BJ (cell line): Measurements from ENCODE around the gene YKT6. TPM values are rescaled to one million over a fixed set of nuclear protein-coding genes. Genes with fewer than 3 reads are reported as not detected.

Experiments used
- CTCF ChIA-PET: fragments of 350-600 bp; formaldehyde crosslinking; extraction: SDS; loops from one replicate; lab custom pipeline; 2021; ENCODE audit warnings: antibody characterized with exemption, inconsistent platforms; lab: Yijun Ruan, JAX
- POLR2A ChIA-PET: fragments of 300-600 bp; sonication (Branson Sonifier 250); formaldehyde crosslinking; extraction: SDS; loops from one replicate; lab custom pipeline; 2021; ENCODE audit warnings: antibody characterized with exemption; lab: Charles Lee
- DNase-seq: peaks from one replicate; pipeline ENCODE4 v3.0.0-alpha.2; 2011; ENCODE audit warnings: low read depth
- H3K27me3 ChIP-seq: 2 replicates; pipeline ENCODE4 v1.6.0; 2011; ENCODE audit warnings: low read length; ENCODE audit not compliant: control insufficient read depth, insufficient read depth
- H3K36me3 ChIP-seq: 2 replicates; pipeline ENCODE4 v1.5.1; 2011; ENCODE audit warnings: low read length; ENCODE audit not compliant: control insufficient read depth, insufficient read depth
- H3K4me3 ChIP-seq: 2 replicates; pipeline ENCODE4 v1.5.1; 2011; ENCODE audit warnings: low read depth, mild to moderate bottlenecking, control low read depth, low read length
- polyA plus RNA-seq: library from polyadenylated mRNA; depleted of rRNA; stranded (reverse); fragments of >200 nt; gene quantifications from 2 replicates; pipeline ENCODE4 v1.2.3, GENCODE V29; 2011
- TF ChIP-seq, protein P1 (sequence below): IDR thresholded peaks from 2 replicates; pipeline ENCODE4 v1.5.1; 2011; ENCODE audit warnings: low read depth, mild to moderate bottlenecking, control low read depth, inconsistent platforms, low read length, moderate library complexity; ENCODE audit not compliant: insufficient read depth

The YKT6 gene
- polyA plus RNA-seq, 1 experiment, result 160 TPM

DNA sequence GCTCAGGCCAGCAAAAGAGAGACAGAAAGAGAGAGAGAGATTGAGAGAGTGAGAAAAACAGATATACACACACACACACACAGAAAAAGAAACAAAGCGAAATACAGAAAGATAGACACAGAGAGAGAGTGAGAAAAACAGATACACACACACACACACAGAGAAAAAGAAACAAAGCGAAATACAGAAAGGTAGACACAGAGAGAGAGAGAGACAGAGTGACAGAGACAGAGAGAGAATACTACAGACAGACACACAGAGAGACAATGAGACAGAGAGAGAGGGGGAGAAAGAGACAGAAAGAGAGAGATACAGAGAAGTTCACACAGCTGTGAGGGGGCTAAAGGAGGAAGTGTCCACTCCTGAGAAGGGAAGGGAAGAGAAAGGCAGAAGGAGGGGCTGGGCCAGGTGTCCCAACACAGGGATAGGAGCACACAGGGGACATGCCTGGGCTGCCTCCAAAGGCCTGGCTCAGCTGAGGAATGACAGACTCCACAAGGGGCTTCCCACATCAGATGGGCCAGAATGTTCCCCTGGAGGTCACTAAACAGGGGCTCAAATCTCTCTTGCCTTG is 15.8 kb upstream of the YKT6 start:
- Histone ChIP-seq H3K4me3 (no peak overlapping the region), H3K36me3 (no peaks in the 10 kb centered on the region), H3K27me3 (peaks cover 5% of the 10 kb centered on the region)
- DNase-seq, result no peak
- CTCF ChIA-PET, result interaction anchor here (0.6 to 2.0 kb wide), 3 partner anchors 9 to 112 kb away, joined by 4 to 7 read pairs (median 4); no protein-coding TSS in a partner anchor
- POLR2A ChIA-PET, result no interaction called here
- TF ChIP-seq, protein P1, sequence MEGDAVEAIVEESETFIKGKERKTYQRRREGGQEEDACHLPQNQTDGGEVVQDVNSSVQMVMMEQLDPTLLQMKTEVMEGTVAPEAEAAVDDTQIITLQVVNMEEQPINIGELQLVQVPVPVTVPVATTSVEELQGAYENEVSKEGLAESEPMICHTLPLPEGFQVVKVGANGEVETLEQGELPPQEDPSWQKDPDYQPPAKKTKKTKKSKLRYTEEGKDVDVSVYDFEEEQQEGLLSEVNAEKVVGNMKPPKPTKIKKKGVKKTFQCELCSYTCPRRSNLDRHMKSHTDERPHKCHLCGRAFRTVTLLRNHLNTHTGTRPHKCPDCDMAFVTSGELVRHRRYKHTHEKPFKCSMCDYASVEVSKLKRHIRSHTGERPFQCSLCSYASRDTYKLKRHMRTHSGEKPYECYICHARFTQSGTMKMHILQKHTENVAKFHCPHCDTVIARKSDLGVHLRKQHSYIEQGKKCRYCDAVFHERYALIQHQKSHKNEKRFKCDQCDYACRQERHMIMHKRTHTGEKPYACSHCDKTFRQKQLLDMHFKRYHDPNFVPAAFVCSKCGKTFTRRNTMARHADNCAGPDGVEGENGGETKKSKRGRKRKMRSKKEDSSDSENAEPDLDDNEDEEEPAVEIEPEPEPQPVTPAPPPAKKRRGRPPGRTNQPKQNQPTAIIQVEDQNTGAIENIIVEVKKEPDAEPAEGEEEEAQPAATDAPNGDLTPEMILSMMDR, result no peak

DNA sequence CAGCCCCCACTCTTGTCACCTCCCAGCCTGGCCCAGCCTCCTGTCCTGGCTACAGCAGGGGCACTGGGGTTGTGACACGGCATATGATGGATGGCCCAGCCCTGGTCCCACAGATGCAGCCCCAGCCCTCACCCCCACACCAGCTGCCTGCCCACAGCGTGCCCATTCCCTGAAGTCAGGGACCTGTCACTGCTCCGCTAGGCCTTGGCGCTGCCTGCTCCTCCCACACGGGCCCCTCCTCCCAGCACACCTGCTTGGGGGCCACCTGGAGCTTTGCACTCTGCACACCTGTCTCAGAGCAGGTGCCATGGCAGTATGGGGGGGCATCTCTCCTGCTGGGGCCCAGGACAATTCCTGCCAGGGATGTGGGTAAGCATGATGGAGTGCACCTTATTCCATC is 15.0 kb upstream of the YKT6 start:
- ChIA-PET POLR2A (no interaction called here), CTCF (interaction anchor here (1.8 to 3.4 kb wide), 4 partner anchors 8 to 54 kb away, joined by 3 to 21 read pairs (median 6); no protein-coding TSS in a partner anchor)
- TF ChIP-seq, protein P1, result no peak
- Histone ChIP-seq H3K27me3 (peaks cover 5% of the 10 kb centered on the region), H3K4me3 (no peak overlapping the region), H3K36me3 (no peaks in the 10 kb centered on the region)
- DNase-seq, result no peak

DNA sequence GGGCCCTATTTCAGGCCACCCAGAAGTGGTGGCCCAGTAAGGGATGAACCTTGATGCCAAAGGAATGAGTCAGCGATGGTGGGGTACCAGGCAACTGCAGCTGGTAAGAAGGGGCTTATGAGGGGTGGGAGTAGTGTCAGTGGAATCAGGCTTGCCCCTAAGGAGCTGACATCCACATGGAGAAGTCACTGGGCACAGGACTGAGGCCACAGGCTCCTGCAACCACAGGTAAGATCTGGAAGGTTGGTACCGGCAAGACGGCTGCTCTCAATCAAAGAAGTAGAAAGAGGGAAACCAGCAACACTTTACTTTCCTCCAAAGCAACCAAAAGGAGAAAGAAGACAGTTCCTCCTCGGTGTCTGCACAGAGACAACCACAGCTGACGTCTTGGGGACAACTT is 14.0 kb upstream of the YKT6 start:
- no peak for DNase-seq
- H3K27me3 ChIP-seq, result peaks cover 3% of the 10 kb centered on the region
- POLR2A ChIA-PET, result no interaction called here
- H3K4me3 ChIP-seq, result no peak overlapping the region
- no peaks in the 10 kb centered on the region for H3K36me3 ChIP-seq
- CTCF ChIA-PET, result interaction anchor here (1.8 to 3.4 kb wide), 4 partner anchors 7 to 55 kb away, joined by 3 to 21 read pairs (median 6); no protein-coding TSS in a partner anchor
- TF ChIP-seq, protein P1, result no peak

DNA sequence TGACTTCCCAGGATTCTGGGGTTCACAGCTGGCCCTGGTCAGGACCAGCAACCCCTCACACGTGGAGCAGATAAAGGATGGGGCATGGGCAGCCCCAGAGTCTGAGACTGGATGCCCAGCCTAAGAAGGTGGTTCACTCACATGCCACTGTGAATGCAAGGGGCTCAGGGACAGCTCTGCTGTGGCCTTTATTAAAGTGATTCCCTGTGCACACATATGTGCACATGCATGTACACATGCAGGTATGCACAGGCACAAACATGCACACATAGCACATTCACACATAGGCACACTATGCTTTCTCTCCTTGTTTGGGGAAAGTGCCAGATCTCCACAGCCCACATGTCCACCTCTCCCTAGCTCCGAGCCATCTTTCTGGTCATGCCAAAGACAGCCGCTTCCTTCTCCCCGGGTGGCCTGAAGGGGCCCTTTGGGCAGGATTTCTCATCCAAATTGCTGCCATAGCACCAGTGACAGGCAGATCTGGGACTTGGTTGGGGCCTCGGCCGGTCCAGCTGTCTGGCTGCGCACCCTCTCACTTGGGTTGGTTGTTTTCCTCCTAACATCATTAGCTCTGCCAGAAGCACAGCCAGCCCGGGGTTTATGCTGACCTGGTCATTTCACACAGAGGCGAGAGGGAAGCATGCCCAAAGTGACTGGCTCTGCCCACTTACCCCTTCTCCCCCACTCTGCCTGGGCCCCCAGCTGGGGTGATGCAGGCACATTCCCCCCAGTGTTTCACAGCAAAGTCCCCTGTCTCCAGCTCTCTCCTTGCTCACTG is 13.0 kb upstream of the YKT6 start:
- ChIA-PET POLR2A (no interaction called here), CTCF (interaction anchor here (0.6 to 3.4 kb wide), 5 partner anchors 9 to 284 kb away, joined by 3 to 21 read pairs (median 6); no protein-coding TSS in a partner anchor)
- Histone ChIP-seq H3K4me3 (no peak overlapping the region), H3K36me3 (no peaks in the 10 kb centered on the region), H3K27me3 (no peaks in the 10 kb centered on the region)
- TF ChIP-seq, protein P1, result no peak
- DNase-seq, result no peak
